ENCODE measurements around the gene ZNF346.

Gene ZNF346

GRCh38 chr5:177067503-177067902 is 45.0 kb downstream of the ZNF346 start:
- H3K27ac Mint-ChIP-seq: no peak overlapping the region
- no peaks in the 10 kb centered on the region for H3K9me3 Mint-ChIP-seq
- no peaks in the 10 kb centered on the region for H3K27me3 Mint-ChIP-seq

GRCh38 chr5:177070536-177071191 is 48.2 kb downstream of the ZNF346 start:
- Mint-ChIP-seq H3K9me3 (no peaks in the 10 kb centered on the region), H3K4me3 (no peak overlapping the region), H3K27ac (no peak overlapping the region), H3K27me3 (no peaks in the 10 kb centered on the region), H3K36me3 (ENCODE audit: low read depth) (peaks cover 36% of the 10 kb centered on the region), H3K4me1 (ENCODE audit: low read depth) (peaks cover 3% of the 10 kb centered on the region)
- no peak for DNase-seq

More at GRCh38 chr5:177067503-177067902, 45.0 kb downstream of the ZNF346 start:
- Mint-ChIP-seq H3K4me3 (no peak overlapping the region), H3K36me3 (ENCODE audit: low read depth) (peaks cover 45% of the 10 kb centered on the region), H3K4me1 (ENCODE audit: low read depth) (peaks cover 3% of the 10 kb centered on the region)
- DNase-seq: no peak

GRCh38 chr5:177071666-177072385 is 49.3 kb downstream of the ZNF346 start:
- Mint-ChIP-seq H3K4me3 (no peak overlapping the region), H3K36me3 (ENCODE audit: low read depth) (peaks cover 32% of the 10 kb centered on the region), H3K27ac (no peak overlapping the region), H3K4me1 (ENCODE audit: low read depth) (peaks cover 3% of the 10 kb centered on the region), H3K27me3 (no peaks in the 10 kb centered on the region), H3K9me3 (no peaks in the 10 kb centered on the region)
- DNase-seq: peak; percentile 44

- Mint-ChIP-seq H3K36me3 (ENCODE audit: low read depth) (peaks cover 26% of the 10 kb centered on the region), H3K4me3 (no peak overlapping the region), H3K4me1 (ENCODE audit: low read depth) (no peaks in the 10 kb centered on the region), H3K9me3 (no peaks in the 10 kb centered on the region), H3K27ac (no peak overlapping the region), H3K27me3 (no peaks in the 10 kb centered on the region)
- DNase-seq: no peak
Observed at GRCh38 chr5:177077335-177077734, 54.8 kb downstream of the ZNF346 start.

GRCh38 chr5:177079606-177080005 is 57.1 kb downstream of the ZNF346 start:
- Mint-ChIP-seq H3K27ac (no peak overlapping the region), H3K4me1 (ENCODE audit: low read depth) (no peaks in the 10 kb centered on the region), H3K4me3 (no peak overlapping the region), H3K27me3 (peaks cover 4% of the 10 kb centered on the region), H3K9me3 (no peaks in the 10 kb centered on the region), H3K36me3 (ENCODE audit: low read depth) (peaks cover 7% of the 10 kb centered on the region)
- DNase-seq: no peak

- H3K4me3 Mint-ChIP-seq: no peak overlapping the region
- peaks cover 6% of the 10 kb centered on the region for H3K27me3 Mint-ChIP-seq
- H3K9me3 Mint-ChIP-seq: no peaks in the 10 kb centered on the region
- no peak overlapping the region for H3K27ac Mint-ChIP-seq
- DNase-seq: no peak
- no peaks in the 10 kb centered on the region for H3K4me1 Mint-ChIP-seq (ENCODE audit: low read depth)
- H3K36me3 Mint-ChIP-seq (ENCODE audit: low read depth): peaks cover 6% of the 10 kb centered on the region
Observed at GRCh38 chr5:177080265-177080664, 57.8 kb downstream of the ZNF346 start.

GRCh38 chr5:177081859-177082258 is 59.4 kb downstream of the ZNF346 start:
- no peaks in the 10 kb centered on the region for H3K9me3 Mint-ChIP-seq
- H3K4me3 Mint-ChIP-seq: no peak overlapping the region
- H3K27me3 Mint-ChIP-seq: peaks cover 6% of the 10 kb centered on the region
- no peak for DNase-seq
- H3K36me3 Mint-ChIP-seq (ENCODE audit: low read depth): no peaks in the 10 kb centered on the region
- H3K4me1 Mint-ChIP-seq (ENCODE audit: low read depth): peaks cover 4% of the 10 kb centered on the region
- H3K27ac Mint-ChIP-seq: no peak overlapping the region

- Mint-ChIP-seq H3K36me3 (ENCODE audit: low read depth) (no peaks in the 10 kb centered on the region), H3K9me3 (no peaks in the 10 kb centered on the region), H3K27ac (no peak overlapping the region), H3K4me1 (ENCODE audit: low read depth) (peaks cover 9% of the 10 kb centered on the region), H3K27me3 (peaks cover 14% of the 10 kb centered on the region), H3K4me3 (no peak overlapping the region)
- no peak for DNase-seq
Observed at GRCh38 chr5:177083357-177083756, 60.9 kb downstream of the ZNF346 start.

GRCh38 chr5:177084175-177084574 is 61.7 kb downstream of the ZNF346 start:
- no peak for DNase-seq
- Mint-ChIP-seq H3K9me3 (no peaks in the 10 kb centered on the region), H3K4me3 (no peak overlapping the region), H3K36me3 (ENCODE audit: low read depth) (no peaks in the 10 kb centered on the region), H3K27ac (no peak overlapping the region), H3K4me1 (ENCODE audit: low read depth) (peaks cover 9% of the 10 kb centered on the region), H3K27me3 (peaks cover 22% of the 10 kb centered on the region)

- no peaks in the 10 kb centered on the region for H3K36me3 Mint-ChIP-seq (ENCODE audit: low read depth)
- DNase-seq: no peak
- peaks cover 22% of the 10 kb centered on the region for H3K27me3 Mint-ChIP-seq
- H3K9me3 Mint-ChIP-seq: no peaks in the 10 kb centered on the region
- H3K27ac Mint-ChIP-seq: no peak overlapping the region
- H3K4me1 Mint-ChIP-seq (ENCODE audit: low read depth): peaks cover 9% of the 10 kb centered on the region
- H3K4me3 Mint-ChIP-seq: peak overlapping the region; percentile 34
Observed at GRCh38 chr5:177085985-177086653, 63.6 kb downstream of the ZNF346 start.

GRCh38 chr5:177086654-177087397 is 64.3 kb downstream of the ZNF346 start, which contains the start of gene FGFR4:
Gene FGFR4, plus strand, starts transcription at chr5:177086915. Its CDS starts 2,688 bp downstream, at chr5:177089603.
- peak; percentile 79 for DNase-seq
- no peak within 1 kb of the TSS for H3K27ac Mint-ChIP-seq

GRCh38 chr5:177087398-177088005 is 65.0 kb downstream of the ZNF346 start:
- Mint-ChIP-seq H3K27ac (no peak overlapping the region), H3K4me1 (ENCODE audit: low read depth) (peaks cover 9% of the 10 kb centered on the region), H3K27me3 (peaks cover 22% of the 10 kb centered on the region), H3K36me3 (ENCODE audit: low read depth) (no peaks in the 10 kb centered on the region), H3K4me3 (peak overlapping the region; percentile 30), H3K9me3 (no peaks in the 10 kb centered on the region)
- DNase-seq: no peak

More at GRCh38 chr5:177086654-177087397, 64.3 kb downstream of the ZNF346 start, which contains the start of gene FGFR4:
- H3K4me1 Mint-ChIP-seq (ENCODE audit: low read depth): peaks cover 9% of the 10 kb centered on the region
- H3K9me3 Mint-ChIP-seq: no peaks in the 10 kb centered on the region
- H3K27me3 Mint-ChIP-seq: peaks cover 22% of the 10 kb centered on the region
- no peaks in the 10 kb centered on the region for H3K36me3 Mint-ChIP-seq (ENCODE audit: low read depth)
- H3K4me3 Mint-ChIP-seq: peak within 1 kb of the TSS; percentile 34

- Mint-ChIP-seq H3K27ac (no peak overlapping the region), H3K27me3 (peaks cover 19% of the 10 kb centered on the region), H3K9me3 (no peaks in the 10 kb centered on the region), H3K36me3 (ENCODE audit: low read depth) (no peaks in the 10 kb centered on the region), H3K4me3 (no peak overlapping the region), H3K4me1 (ENCODE audit: low read depth) (peaks cover 9% of the 10 kb centered on the region)
- no peak for DNase-seq
Observed at GRCh38 chr5:177089127-177089526, 66.6 kb downstream of the ZNF346 start.

All from activated T-cell treated with anti-CD3 and anti-CD28 coated beads, Interleukin-2, amount 50 U/mL, for 24 hours (primary cell).